Right lobe of liver (tissue), 6 donors: ENCODE measurements around the gene DCAF6. TPM values are rescaled to one million over a fixed set of nuclear protein-coding genes. Genes with fewer than 3 reads are reported as not detected.

Experiments
- ATAC-seq, 4 donors: fragments of 200-7000 bp; cut with Tn5 transposase; one replicate each; pipeline ENCODE4 v1.9.1; 2020; ENCODE audit warnings: mild to moderate bottlenecking in 4 of 4, moderate library complexity in 4 of 4
- DNase-seq, 3 donors: peaks; one replicate each; pipeline ENCODE4 v3.0.0-alpha.2; 2020
- H3K27ac ChIP-seq, 3 donors: fragments of 200-600 bp; one replicate each; pipeline ENCODE4 v1.8.0; 2022
- H3K27me3 ChIP-seq, 2 donors: fragments of 200-600 bp; one replicate each; pipeline ENCODE4 v1.8.0; 2022
- H3K36me3 ChIP-seq, 4 donors: fragments of 200-600 bp; sonication (generic) in 1 of 4; one replicate each; pipeline versions ENCODE4 v1.5.1 to v1.8.0; 2017 to 2022; ENCODE audit warnings: control low read depth in 1 of 4
- H3K4me1 ChIP-seq, 4 donors: fragments of 200-600 bp; sonication (generic) in 1 of 4; one replicate each; pipeline versions ENCODE4 v1.5.1 to v1.8.0; 2017 to 2022; ENCODE audit warnings: control low read depth in 1 of 4
- H3K4me3 ChIP-seq, 3 donors: fragments of 200-600 bp; one replicate each; pipeline ENCODE4 v1.8.0; 2022
- H3K9me3 ChIP-seq, 4 donors: fragments of 200-600 bp; sonication (generic) in 1 of 4; one replicate each; pipeline versions ENCODE4 v1.5.1 to v1.8.0; 2017 to 2022; ENCODE audit warnings: control low read depth in 1 of 4
- CTCF ChIP-seq, 4 donors: fragments of 200-600 bp in 3 of 4; fragments of 450-650 bp in 1 of 4; IDR thresholded peaks; one replicate each; pipeline versions ENCODE4 v1.5.1 to v1.8.0; 2016 to 2022; ENCODE audit warnings: antibody characterized with exemption in 4 of 4, mild to moderate bottlenecking in 2 of 4
- POLR2A ChIP-seq: fragments of 450-650 bp; IDR thresholded peaks from one replicate; pipeline ENCODE4 v1.6.1; 2017; ENCODE audit warnings: antibody characterized with exemption, mild to moderate bottlenecking
- WGBS: methylation state at CpG from one replicate; pipeline ENCODE4 v1.1.6; 2018; ENCODE audit warnings: low coverage, low lambda C conversion rate; ENCODE audit not compliant: insufficient coverage; ENCODE audit errors: missing lambda C conversion rate; 5-methylcytosine and 5-hydroxymethylcytosine counted together
- intact Hi-C, 2 donors: fragments of 100-400 bp; cut with DNase I; formaldehyde crosslinking; loops; one replicate each; pipeline versions ENCODE4 v1.11.2 to v1.14.1; 2022
- total RNA-seq, 6 experiments: library from RNA; depleted of rRNA in 2 of 6; stranded (reverse); fragments of >200 nt in 2 of 6; fragmentation: NEBNext Ultra II Directional in 3 of 6; extraction: Animal tissue kit (Norgen Biotek cat#: 25700) in 3 of 6; gene quantifications; one replicate each; pipeline versions ENCODE4 v1.1.0 to v1.2.4, GENCODE V29; 2016 to 2023
- donor health status: DM: no; HTN: yes; CAD: no.
- donor health status: DM: no; HTN: no; CAD: no.
- donor health status: DM: no; HTN: no; CAD: no.
- donor health status: DM: no; HTN: yes; CAD: no.
- donor health status: DM: no; HTN: yes; CAD: no.

DCAF6 gene
- total RNA-seq, 6 experiments from 2014 or later: 35.8 to 65.9 (median 48.8) TPM

DNA sequence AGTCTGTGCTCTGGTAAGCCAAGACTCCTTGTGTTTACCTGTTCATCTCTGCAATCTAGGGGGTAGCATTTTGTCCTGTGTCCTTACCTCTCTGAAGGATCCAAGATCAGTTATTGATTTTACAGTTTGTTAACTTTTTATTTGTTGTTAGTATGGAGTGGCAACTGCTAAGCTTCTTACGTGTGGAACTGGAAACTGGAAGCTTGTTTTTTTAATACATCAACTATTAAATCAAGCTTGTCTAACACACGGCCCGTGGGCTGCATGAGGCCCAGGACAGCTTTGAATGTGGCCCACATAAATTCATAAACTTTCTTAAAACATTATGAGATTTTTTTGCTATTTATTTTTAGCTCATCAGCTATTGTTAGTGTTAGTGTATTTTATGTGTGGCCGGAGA, 29.6 kb downstream of the DCAF6 start:
- TF ChIP-seq CTCF (IDR thresholded peaks at IDR 0.05) (no peak), POLR2A (no peak)
- intact Hi-C loops: no loop called here
- ATAC-seq: peak; percentile 83 to 91 (median 86)
- Histone ChIP-seq H3K36me3 (no peaks in the 10 kb centered on the region), H3K27me3 (no peaks in the 10 kb centered on the region), H3K9me3 (no peaks in the 10 kb centered on the region), H3K4me3 (no peak overlapping the region), H3K27ac (peak overlapping the region; percentile 21 to 70 (median 43)), H3K4me1 (peaks cover 0 to 28% (median 0%) of the 10 kb centered on the region in 4 donors)
- DNase-seq: peak in 1 of 3 donors; percentile 25
- WGBS: 24% methylated on average over 4 of the region's 4 CpGs

GRCh38 chr1:167968569-167968968, 32.1 kb downstream of the DCAF6 start:
- Histone ChIP-seq H3K4me3 (no peak overlapping the region), H3K27ac (peak overlapping the region; percentile 17 to 70 (median 70)), H3K4me1 (peaks cover 0 to 34% (median 5%) of the 10 kb centered on the region in 4 donors), H3K27me3 (no peaks in the 10 kb centered on the region), H3K36me3 (no peaks in the 10 kb centered on the region), H3K9me3 (no peaks in the 10 kb centered on the region)
- TF ChIP-seq POLR2A (no peak), CTCF (IDR thresholded peaks at IDR 0.05) (no peak)
- intact Hi-C loops: no loop called here
- DNase-seq (no peak), ATAC-seq (peak; percentile 61 to 71 (median 65))
- WGBS: 35% methylated on average over 3 of the region's 3 CpGs

- Histone ChIP-seq H3K36me3 (peaks cover 0 to 7% (median 0%) of the 10 kb centered on the region in 4 donors), H3K9me3 (no peaks in the 10 kb centered on the region), H3K27ac (peak overlapping the region; percentile 28 to 60 (median 47)), H3K4me1 (peaks cover 0 to 28% (median 8%) of the 10 kb centered on the region in 4 donors), H3K27me3 (no peaks in the 10 kb centered on the region), H3K4me3 (no peak overlapping the region)
- TF ChIP-seq POLR2A (no peak), CTCF (IDR thresholded peaks at IDR 0.05) (no peak)
- ATAC-seq (peak; percentile 72 to 79 (median 78)), DNase-seq (no peak)
- intact Hi-C loops: no loop called here
- 35% methylated on average over 2 of the region's 2 CpGs for WGBS
These were observed 37.3 kb downstream of the DCAF6 start for GRCh38 chr1:167973832-167974231.

GRCh38 chr1:167974698-167975097, 38.2 kb downstream of the DCAF6 start:
- no peak for DNase-seq
- peak; percentile 82 to 89 (median 86) for ATAC-seq
- peak overlapping the region; percentile 28 to 60 (median 47) for H3K27ac ChIP-seq

More at GRCh38 chr1:167974698-167975097, 38.2 kb downstream of the DCAF6 start:
- Histone ChIP-seq H3K36me3 (peaks cover 0 to 7% (median 0%) of the 10 kb centered on the region in 4 donors), H3K27me3 (no peaks in the 10 kb centered on the region), H3K4me1 (peaks cover 0 to 28% (median 8%) of the 10 kb centered on the region in 4 donors), H3K4me3 (no peak overlapping the region), H3K9me3 (no peaks in the 10 kb centered on the region)
- 29% methylated on average over 4 of the region's 4 CpGs for WGBS
- intact Hi-C loops: no loop called here
- no peak for TF ChIP-seq CTCF (IDR thresholded peaks at IDR 0.05)
- TF ChIP-seq POLR2A: no peak
